22Rv1 (cell line): ENCODE data around the gene SHC2.

Experiments used
- CTCF ChIP-seq: fragments of 450-650 bp; IDR thresholded peaks from 2 replicates; pipeline ENCODE4 v1.5.1; 2017; ENCODE audit warnings: mild to moderate bottlenecking
- ZFX ChIP-seq: fragments of 450-650 bp; IDR thresholded peaks from 2 replicates; pipeline ENCODE4 v1.6.1; 2017; ENCODE audit warnings: antibody characterized with exemption, borderline replicate concordance

- TF ChIP-seq CTCF (no peak), ZFX (no peak)
These were observed 4.2 kb downstream of the SHC2 start for GRCh38 chr19:456547-457110.
